GM23248 (cell line): ENCODE data around the gene NHP2.

Experiments used
- EZH2 ChIP-seq: fragments of 200-600 bp; sonication (generic); IDR thresholded peaks from 2 replicates; pipeline ENCODE4 v1.6.1; 2018; ENCODE audit warnings: antibody characterized with exemption, mild to moderate bottlenecking; ENCODE audit not compliant: insufficient read depth, poor library complexity, severe bottlenecking
- EZH2phosphoT487 ChIP-seq: fragments of 200-600 bp; sonication (generic); IDR thresholded peaks from 2 replicates; pipeline ENCODE4 v1.6.1; 2018; ENCODE audit warnings: antibody characterized with exemption, moderate library complexity, mild to moderate bottlenecking, low read depth; ENCODE audit not compliant: insufficient read depth

DNA sequence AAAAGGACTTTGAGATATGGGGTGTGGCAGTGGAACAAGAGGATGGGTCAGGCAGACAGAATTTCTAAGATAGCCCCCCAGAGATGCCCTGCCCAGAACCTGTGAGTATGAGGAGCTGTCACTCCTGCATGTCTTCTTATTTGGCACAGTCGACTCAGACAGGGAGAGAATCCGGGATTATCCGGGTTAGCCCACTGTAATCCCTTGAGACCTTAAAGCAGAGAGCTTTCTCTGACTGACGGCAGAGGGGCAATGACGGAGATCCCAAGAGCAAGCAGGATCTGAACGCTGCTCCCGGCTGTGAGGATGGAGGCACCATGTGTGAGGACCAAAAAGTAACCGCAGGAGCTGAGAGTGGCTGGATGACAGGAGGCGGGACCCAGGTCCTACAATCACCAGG is 8.8 kb upstream of the NHP2 start:
- TF ChIP-seq EZH2phosphoT487 (no peak), EZH2 (no peak)
